Neural progenitor cell (in vitro differentiated cells): ENCODE measurements around the gene S100A14.

ENCODE experiments used
- EZH2 ChIP-seq: fragments of 200-600 bp; sonication (generic); IDR thresholded peaks from 2 replicates; pipeline ENCODE4 v1.6.1; 2017; ENCODE audit warnings: antibody characterized with exemption, mild to moderate bottlenecking, moderate library complexity
- TF ChIP-seq, protein P1 (sequence below): fragments of 200-600 bp; sonication (generic); IDR thresholded peaks from 2 replicates; pipeline ENCODE4 v1.5.1; 2017; ENCODE audit warnings: antibody characterized with exemption, mild to moderate bottlenecking

DNA sequence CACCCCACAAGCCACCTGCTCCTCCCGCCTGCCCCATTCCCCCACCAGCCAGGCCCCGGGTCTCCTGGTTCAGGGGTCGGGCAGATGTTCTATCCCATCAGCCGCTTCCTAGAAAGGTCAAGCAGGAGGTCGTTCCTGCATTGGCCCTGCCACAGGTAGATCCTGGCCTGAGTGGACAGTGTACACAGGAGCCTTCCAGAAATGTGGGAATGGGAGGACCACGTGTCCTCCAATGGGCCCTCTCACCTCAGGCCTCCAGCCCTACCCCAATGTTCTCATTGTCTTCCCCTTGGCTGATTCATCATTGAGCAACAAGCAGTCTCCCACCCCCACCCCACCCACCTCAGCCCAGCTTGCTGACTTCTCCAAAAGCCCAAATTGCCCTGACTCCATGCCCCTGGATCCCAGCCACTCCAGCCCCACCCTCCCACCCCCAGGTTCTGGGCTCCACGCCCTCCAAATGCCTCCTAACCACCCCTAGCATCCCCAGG is 5.3 kb downstream of the S100A14 start:
- TF ChIP-seq EZH2: no peak
- TF ChIP-seq, protein P1, sequence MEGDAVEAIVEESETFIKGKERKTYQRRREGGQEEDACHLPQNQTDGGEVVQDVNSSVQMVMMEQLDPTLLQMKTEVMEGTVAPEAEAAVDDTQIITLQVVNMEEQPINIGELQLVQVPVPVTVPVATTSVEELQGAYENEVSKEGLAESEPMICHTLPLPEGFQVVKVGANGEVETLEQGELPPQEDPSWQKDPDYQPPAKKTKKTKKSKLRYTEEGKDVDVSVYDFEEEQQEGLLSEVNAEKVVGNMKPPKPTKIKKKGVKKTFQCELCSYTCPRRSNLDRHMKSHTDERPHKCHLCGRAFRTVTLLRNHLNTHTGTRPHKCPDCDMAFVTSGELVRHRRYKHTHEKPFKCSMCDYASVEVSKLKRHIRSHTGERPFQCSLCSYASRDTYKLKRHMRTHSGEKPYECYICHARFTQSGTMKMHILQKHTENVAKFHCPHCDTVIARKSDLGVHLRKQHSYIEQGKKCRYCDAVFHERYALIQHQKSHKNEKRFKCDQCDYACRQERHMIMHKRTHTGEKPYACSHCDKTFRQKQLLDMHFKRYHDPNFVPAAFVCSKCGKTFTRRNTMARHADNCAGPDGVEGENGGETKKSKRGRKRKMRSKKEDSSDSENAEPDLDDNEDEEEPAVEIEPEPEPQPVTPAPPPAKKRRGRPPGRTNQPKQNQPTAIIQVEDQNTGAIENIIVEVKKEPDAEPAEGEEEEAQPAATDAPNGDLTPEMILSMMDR: no peak
